Endothelial cell of umbilical vein (primary cell): ENCODE measurements around the gene IGSF23. TPM values are rescaled to one million over a fixed set of nuclear protein-coding genes. Genes with fewer than 3 reads are reported as not detected.

ENCODE experiments used
- BruUV-seq: library from RNA; stranded (reverse); fragments of 400-500 nt; replicated peaks from 2 replicates; lab custom pipeline; 2021; lab: Mats Ljungman, UMichigan
- CTCF ChIA-PET: fragments of 300-600, 350-600 bp; sonication (Branson Sonifier 250); formaldehyde crosslinking; loops from one replicate; lab custom pipeline; 2021; ENCODE audit warnings: antibody characterized with exemption, inconsistent platforms; lab: Charles Lee
- POLR2A ChIA-PET: fragments of 300-600, 350-600 bp; sonication (Branson Sonifier 250); formaldehyde crosslinking; loops from one replicate; lab custom pipeline; 2021; ENCODE audit warnings: antibody characterized with exemption, inconsistent platforms; lab: Charles Lee
- DNase-seq: peaks from one replicate; pipeline ENCODE4 v3.0.0-alpha.2; 2011; ENCODE audit warnings: low read depth, low spot score
- FAIRE-seq: peaks from 2 replicates; lab custom pipeline; 2011; peaks lifted over from hg19 to GRCh38; lab: Jason Lieb, UNC
- H2AFZ ChIP-seq: 2 replicates; pipeline ENCODE4 v1.6.0; 2012; ENCODE audit warnings: low read depth, low read length, control low read depth, inconsistent platforms
- H3K27ac ChIP-seq: 2 replicates; pipeline ENCODE4 v1.5.1; 2011; ENCODE audit warnings: low read depth, mild to moderate bottlenecking, control low read depth, low read length, moderate library complexity; ENCODE audit not compliant: insufficient read depth
- H3K27me3 ChIP-seq, 2 experiments: 2 replicates each; pipeline versions ENCODE4 v1.6.0 to v1.6.1; 2011; ENCODE audit warnings: low read length in 2 of 2, mixed read lengths in 1 of 2; ENCODE audit not compliant: control insufficient read depth in 2 of 2, insufficient read depth in 2 of 2
- H3K36me3 ChIP-seq, 2 experiments: 2 replicates in 1 of 2; 3 replicates in 1 of 2; pipeline ENCODE4 v1.5.1; 2011; ENCODE audit warnings: low read length in 2 of 2, mild to moderate bottlenecking in 1 of 2, moderate library complexity in 1 of 2; ENCODE audit not compliant: control insufficient read depth in 2 of 2, insufficient read depth in 2 of 2; ENCODE audit errors: extremely low read depth in 1 of 2
- H3K4me1 ChIP-seq: 3 replicates; pipeline ENCODE4 v1.5.1; 2011; ENCODE audit warnings: mild to moderate bottlenecking, low read length; ENCODE audit not compliant: control insufficient read depth, insufficient read depth; ENCODE audit errors: extremely low read depth
- H3K4me2 ChIP-seq: 2 replicates; pipeline ENCODE4 v1.6.1; 2011; ENCODE audit warnings: low read length, control low read depth, mixed read lengths; ENCODE audit not compliant: insufficient read depth
- H3K4me3 ChIP-seq, 3 experiments: fragments of 200-600 bp in 1 of 3; sonication (generic), shearing (Covaris generic) in 1 of 3; replicated peaks in 1 of 3; 2 replicates each; pipeline ENCODE4 v1.5.1; 2011 to 2016; ENCODE audit warnings: control low read depth in 3 of 3, low read length in 3 of 3, mild to moderate bottlenecking in 2 of 3, inconsistent platforms in 1 of 3, low read depth in 1 of 3, moderate library complexity in 1 of 3; ENCODE audit not compliant: insufficient read depth in 1 of 3
- H3K79me2 ChIP-seq: 2 replicates; pipeline ENCODE4 v1.6.0; 2012; ENCODE audit warnings: low read length, inconsistent platforms; ENCODE audit not compliant: control insufficient read depth, insufficient read depth
- H3K9ac ChIP-seq: replicated peaks from 2 replicates; pipeline ENCODE3; 2011; ENCODE audit warnings: low read length, control low read depth; ENCODE audit not compliant: insufficient read depth; ENCODE audit errors: extremely low read depth
- H3K9me1 ChIP-seq: replicated peaks from 3 replicates; pipeline ENCODE4 v1.6.0; 2011; ENCODE audit warnings: mild to moderate bottlenecking, low read length; ENCODE audit not compliant: control insufficient read depth, insufficient read depth; ENCODE audit errors: extremely low read depth
- H3K9me3 ChIP-seq: replicated peaks from 2 replicates; pipeline ENCODE4 v1.5.1; 2012; ENCODE audit warnings: low read length, inconsistent platforms; ENCODE audit not compliant: control insufficient read depth, insufficient read depth
- H4K20me1 ChIP-seq: replicated peaks from 2 replicates; pipeline ENCODE3; 2011; ENCODE audit warnings: mild to moderate bottlenecking, low read length; ENCODE audit not compliant: control insufficient read depth, insufficient read depth; ENCODE audit errors: extremely low read depth
- CTCF ChIP-seq, 2 donors: IDR thresholded peaks; 1 replicate in 1 of 2; 2 replicates in 1 of 2; pipeline ENCODE4 v1.5.1; 2011; ENCODE audit warnings: low read length in 2 of 2, mild to moderate bottlenecking in 2 of 2, moderate library complexity in 2 of 2, control low read depth in 1 of 2, inconsistent platforms in 1 of 2, low read depth in 1 of 2; ENCODE audit not compliant: insufficient read depth in 1 of 2; ENCODE audit errors: extremely low read depth in 1 of 2
- FOS ChIP-seq: IDR thresholded peaks from 2 replicates; pipeline ENCODE4 v1.6.1; 2011; ENCODE audit warnings: mild to moderate bottlenecking, low read length, moderate library complexity, borderline replicate concordance; ENCODE audit not compliant: insufficient read depth
- JUN ChIP-seq: IDR thresholded peaks from 2 replicates; pipeline ENCODE4 v1.6.1; 2011; ENCODE audit warnings: borderline replicate concordance, low read depth; ENCODE audit not compliant: insufficient read length, insufficient read depth
- MAX ChIP-seq: IDR thresholded peaks from 2 replicates; pipeline ENCODE4 v1.6.1; 2011; ENCODE audit not compliant: insufficient read depth, insufficient read length
- MYC ChIP-seq: IDR thresholded peaks from one replicate; pipeline ENCODE4 v1.6.1; 2011; ENCODE audit warnings: mild to moderate bottlenecking, low read depth, low read length
- POLR2AphosphoS5 ChIP-seq: IDR thresholded peaks from 2 replicates; pipeline ENCODE4 v1.6.1; 2012; ENCODE audit warnings: low read depth, mild to moderate bottlenecking, control low read depth, low read length, moderate library complexity; ENCODE audit not compliant: insufficient read depth
- dilution Hi-C: fragments of 300-500 bp; cut with MboI; formaldehyde crosslinking; loops from one replicate; pipeline ENCODE4 v1.15.0; 2019; ENCODE audit warnings: low sequenced_read_pairs; ENCODE audit not compliant: extremely low pct_ligation_motif_present
- intact Hi-C: fragments of 100-400 bp; cut with micrococcal nuclease; formaldehyde crosslinking; loops from one replicate; pipeline ENCODE4 v1.10.0; 2022
- polyA plus RNA-seq, 4 experiments: library from polyadenylated mRNA; depleted of rRNA in 3 of 4; stranded (reverse) in 3 of 4; unstranded in 1 of 4; fragments of >200 nt; gene quantifications; 2 replicates each; pipeline versions ENCODE4 v1.2.1 to v1.2.3, GENCODE V29; 2011 to 2012; ENCODE audit warnings: missing spikeins in 1 of 4
- total RNA-seq: library from RNA; stranded (reverse); gene quantifications from 2 replicates; pipeline ENCODE4 v1.2.3, GENCODE V29; 2021

The IGSF23 gene
- total and polyA plus RNA-seq, 2 donors (not counting 3 experiments of a cell fraction or from before 2014, with no cell fraction given): 0.73 TPM; not detected in 1

- ChIA-PET POLR2A (no interaction called here), CTCF (interaction anchor here (1.0 to 2.9 kb wide), 19 partner anchors 8 to 193 kb away, joined by 3 to 51 read pairs (median 6); partner anchors contain the start of gene PVR)
- DNase-seq (no peak), FAIRE-seq (no peak)
- Histone ChIP-seq H3K9me3 (no peaks in the 10 kb centered on the region), H2AFZ (no peak overlapping the region), H3K9me1 (no peaks in the 10 kb centered on the region), H3K27ac (no peak overlapping the region), H3K9ac (no peak overlapping the region), H3K79me2 (no peaks in the 10 kb centered on the region), H3K4me3 (no peak overlapping the region), H3K27me3 (no peaks in the 10 kb centered on the region), H3K4me1 (no peaks in the 10 kb centered on the region), H3K36me3 (no peaks in the 10 kb centered on the region), H3K4me2 (no peak overlapping the region), H4K20me1 (no peaks in the 10 kb centered on the region)
- TF ChIP-seq FOS (no peak), MYC (no peak), JUN (no peak)
- no TSS peak for BruUV-seq
- dilution Hi-C loops (no loop called here), intact Hi-C loops (loop anchor here (1.0 kb wide), 1 partner anchor 80 kb away; no protein-coding TSS in a partner anchor)
Measured at GRCh38 chr19:44577566-44577874, 35.8 kb upstream of the IGSF23 start.

GRCh38 chr19:44579663-44580365 is 33.5 kb upstream of the IGSF23 start:
- POLR2A ChIA-PET: no interaction called here

More at GRCh38 chr19:44579663-44580365, 33.5 kb upstream of the IGSF23 start:
- no peaks in the 10 kb centered on the region for H3K9me1 ChIP-seq
- H2AFZ ChIP-seq: no peak overlapping the region
- dilution Hi-C loops (no loop called here), intact Hi-C loops (no loop called here)
- no peak for FAIRE-seq
- TF ChIP-seq JUN (no peak), POLR2AphosphoS5 (no peak), CTCF (IDR thresholded peaks at IDR 0.05; ENCODE audit: extremely low read depth in 1 of 2, insufficient read depth in 1 of 2, low read depth in 1 of 2, low read length in 2 of 2) (no peak), MAX (no peak), FOS (no peak)
- no peaks in the 10 kb centered on the region for H3K79me2 ChIP-seq
- DNase-seq: no peak
- H3K9me3 ChIP-seq: no peaks in the 10 kb centered on the region
- H3K9ac ChIP-seq: no peak overlapping the region
- no peak overlapping the region for H3K4me2 ChIP-seq
- no peaks in the 10 kb centered on the region for H4K20me1 ChIP-seq
- H3K27ac ChIP-seq: no peak overlapping the region
- BruUV-seq: no TSS peak
- H3K4me1 ChIP-seq: no peaks in the 10 kb centered on the region
- no peak overlapping the region for H3K4me3 ChIP-seq
- no peaks in the 10 kb centered on the region for H3K27me3 ChIP-seq
- CTCF ChIA-PET: interaction anchor here (1.0 to 2.2 kb wide), 2 partner anchors 9 to 191 kb away, joined by 3 to 16 read pairs; no protein-coding TSS in a partner anchor
- no peaks in the 10 kb centered on the region for H3K36me3 ChIP-seq
